Spleen (tissue), 7 donors: ENCODE measurements around the gene DAPK3.

ENCODE experiments used
- POLR2A ChIP-seq, 3 donors: fragments of 450-650 bp; IDR thresholded peaks; one replicate each; pipeline ENCODE4 v1.5.1; 2017; ENCODE audit warnings: antibody characterized with exemption in 3 of 3, mild to moderate bottlenecking in 1 of 3
- POLR2AphosphoS5 ChIP-seq, 3 donors: sonication (generic); formaldehyde crosslinking; IDR thresholded peaks; one replicate each; pipeline ENCODE4 v1.5.1; 2017; ENCODE audit warnings: antibody characterized with exemption in 3 of 3
- TF ChIP-seq, protein P1 (sequence below), 11 experiments: fragments of 200-600 bp in 7 of 11; fragments of 450-650 bp in 4 of 11; sonication (generic) in 4 of 11; IDR thresholded peaks in 8 of 11; conservative IDR thresholded peaks in 3 of 11; 1 replicate in 7 of 11; 2 replicates in 4 of 11; pipeline versions ENCODE4 v1.4.0 to v1.8.0; 2016 to 2021; ENCODE audit warnings: antibody characterized with exemption in 11 of 11, inconsistent platforms in 4 of 11, mild to moderate bottlenecking in 1 of 11
- donor health status: DM: no; HTN: no; CAD: no; lungs with moderate emphysema.
- donor health status: DM: no; HTN: no; CAD: no.
- donor health status: DM: no; HTN: no; CAD: no.

GRCh38 chr19:3949997-3950859, 20.7 kb downstream of the DAPK3 start:
- TF ChIP-seq POLR2A (IDR thresholded peaks at IDR 0.05) = no peak
- TF ChIP-seq, protein P1, sequence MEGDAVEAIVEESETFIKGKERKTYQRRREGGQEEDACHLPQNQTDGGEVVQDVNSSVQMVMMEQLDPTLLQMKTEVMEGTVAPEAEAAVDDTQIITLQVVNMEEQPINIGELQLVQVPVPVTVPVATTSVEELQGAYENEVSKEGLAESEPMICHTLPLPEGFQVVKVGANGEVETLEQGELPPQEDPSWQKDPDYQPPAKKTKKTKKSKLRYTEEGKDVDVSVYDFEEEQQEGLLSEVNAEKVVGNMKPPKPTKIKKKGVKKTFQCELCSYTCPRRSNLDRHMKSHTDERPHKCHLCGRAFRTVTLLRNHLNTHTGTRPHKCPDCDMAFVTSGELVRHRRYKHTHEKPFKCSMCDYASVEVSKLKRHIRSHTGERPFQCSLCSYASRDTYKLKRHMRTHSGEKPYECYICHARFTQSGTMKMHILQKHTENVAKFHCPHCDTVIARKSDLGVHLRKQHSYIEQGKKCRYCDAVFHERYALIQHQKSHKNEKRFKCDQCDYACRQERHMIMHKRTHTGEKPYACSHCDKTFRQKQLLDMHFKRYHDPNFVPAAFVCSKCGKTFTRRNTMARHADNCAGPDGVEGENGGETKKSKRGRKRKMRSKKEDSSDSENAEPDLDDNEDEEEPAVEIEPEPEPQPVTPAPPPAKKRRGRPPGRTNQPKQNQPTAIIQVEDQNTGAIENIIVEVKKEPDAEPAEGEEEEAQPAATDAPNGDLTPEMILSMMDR (IDR thresholded peaks at IDR 0.05 in 8 of 11, conservative IDR thresholded peaks at IDR 0.05 in 3 of 11) = no peak
- TF ChIP-seq POLR2AphosphoS5 (IDR thresholded peaks at IDR 0.05) = no peak
